Right lobe of liver (tissue), 4 donors: ENCODE data around the gene NDRG2.

ENCODE experiments used
- CTCF ChIP-seq, 4 donors: fragments of 200-600 bp in 3 of 4; fragments of 450-650 bp in 1 of 4; IDR thresholded peaks; one replicate each; pipeline versions ENCODE4 v1.5.1 to v1.8.0; 2016 to 2022; ENCODE audit warnings: antibody characterized with exemption in 4 of 4, mild to moderate bottlenecking in 2 of 4
- POLR2A ChIP-seq: fragments of 450-650 bp; IDR thresholded peaks from one replicate; pipeline ENCODE4 v1.6.1; 2017; ENCODE audit warnings: antibody characterized with exemption, mild to moderate bottlenecking
- donor health status: DM: no; HTN: no; CAD: no.
- donor health status: DM: no; HTN: no; CAD: no.
- donor health status: DM: no; HTN: yes; CAD: no.

DNA sequence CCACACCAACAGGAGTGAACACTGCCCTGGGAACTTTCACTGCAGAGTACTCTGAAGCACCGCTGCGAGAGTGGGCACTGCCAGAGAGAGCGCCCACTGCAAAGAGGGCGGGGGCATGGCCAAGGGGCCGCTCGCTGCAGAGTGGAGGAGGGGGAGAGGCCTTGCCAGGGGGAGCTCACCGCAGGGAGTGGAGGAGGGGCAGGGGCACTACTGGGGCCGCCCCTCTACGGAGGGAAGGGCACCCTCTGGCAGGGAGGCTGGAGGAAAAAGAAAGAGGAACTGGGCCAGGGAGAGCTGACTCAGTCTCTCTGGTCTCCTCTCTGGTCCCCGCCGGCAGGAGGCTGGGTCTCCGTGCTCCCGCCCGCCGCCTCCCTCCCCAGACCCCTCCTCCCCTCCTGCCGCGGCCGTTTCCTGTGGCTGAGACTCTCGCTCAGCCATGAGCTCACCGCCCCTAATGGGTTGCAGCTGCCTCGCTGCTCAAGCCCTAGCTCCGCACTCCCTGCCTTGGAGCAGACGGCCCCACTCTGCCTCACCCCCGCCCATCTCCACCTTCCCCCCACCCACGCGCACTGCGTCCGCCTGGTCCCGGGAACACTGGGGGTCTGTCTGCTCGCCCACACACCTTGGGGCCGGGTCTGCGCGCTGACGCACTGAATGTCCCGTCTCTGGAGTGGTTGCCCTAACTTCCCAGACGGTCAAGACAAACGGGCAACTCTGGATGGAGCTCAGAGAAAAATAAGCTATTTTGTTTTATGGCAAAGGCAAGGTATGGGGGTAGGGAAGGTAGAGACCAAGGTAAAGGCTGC is 46.6 kb upstream of the NDRG2 start:
- TF ChIP-seq POLR2A (no peak), CTCF (IDR thresholded peaks at IDR 0.05) (no peak)
